Activated CD4-positive, alpha-beta T cell treated with anti-CD3 and anti-CD28 coated beads for 36 hours (primary cell): ENCODE data around the gene KCNE4. TPM values are rescaled to one million over a fixed set of nuclear protein-coding genes. Genes with fewer than 3 reads are reported as not detected.

Source experiments
- ATAC-seq: fragments of 200-7000 bp; cut with Tn5 transposase; one replicate; pipeline ENCODE4 v1.10.0; 2021; ENCODE audit warnings: mild to moderate bottlenecking, moderate library complexity
- CTCF ChIA-PET: fragments of 350-600 bp; sonication (Branson Sonifier 250); formaldehyde crosslinking; loops from one replicate; lab custom pipeline; 2021; ENCODE audit warnings: antibody characterized with exemption; lab: Charles Lee
- POLR2A ChIA-PET: fragments of 350-600 bp; sonication (Branson Sonifier 250); formaldehyde crosslinking; loops from one replicate; lab custom pipeline; 2021; ENCODE audit warnings: antibody characterized with exemption, inconsistent platforms; lab: Charles Lee
- DNase-seq: peaks from one replicate; pipeline ENCODE4 v3.0.0-alpha.2; 2020
- H3K27ac Mint-ChIP-seq: one replicate; pipeline ENCODE4 v1.8.0; 2021; ENCODE audit warnings: mixed read lengths
- H3K27me3 Mint-ChIP-seq: one replicate; pipeline ENCODE4 v1.8.0; 2021; ENCODE audit warnings: mixed read lengths
- H3K36me3 Mint-ChIP-seq: one replicate; pipeline ENCODE4 v1.8.0; 2021; ENCODE audit warnings: low read depth, mixed read lengths
- H3K4me1 Mint-ChIP-seq: one replicate; pipeline ENCODE4 v1.8.0; 2021; ENCODE audit warnings: mixed read lengths
- H3K4me3 Mint-ChIP-seq: one replicate; pipeline ENCODE4 v1.8.0; 2021; ENCODE audit warnings: mild to moderate bottlenecking, moderate library complexity, mixed read lengths
- H3K9me3 Mint-ChIP-seq: one replicate; pipeline ENCODE4 v1.8.0; 2021; ENCODE audit warnings: low read depth, mixed read lengths
- intact Hi-C, 2 experiments: fragments of 100-400 bp; cut with DNase I in 1 of 2; cut with micrococcal nuclease in 1 of 2; formaldehyde crosslinking; loops; one replicate each; pipeline versions ENCODE4 v1.14.2 to v1.15.1; 2022 to 2024; cut with DNase I, micrococcal nuclease
- total RNA-seq, 2 experiments: library from RNA; stranded (reverse); gene quantifications; one replicate each; pipeline ENCODE4 v1.2.3, GENCODE V29; 2021

The KCNE4 gene
- total RNA-seq, 2 experiments from 2014 or later = not detected

GRCh38 chr2:223042704-223043118 is 9.3 kb upstream of the KCNE4 start:
- ATAC-seq (no peak), DNase-seq (no peak)
- ChIA-PET POLR2A (no interaction called here), CTCF (no interaction called here)
- H3K27me3 Mint-ChIP-seq = peaks cover 10% of the 10 kb centered on the region
- no peaks in the 10 kb centered on the region for H3K9me3 Mint-ChIP-seq
- no peaks in the 10 kb centered on the region for H3K36me3 Mint-ChIP-seq
- intact Hi-C loops = no loop called here
- H3K4me3 Mint-ChIP-seq = no peak overlapping the region
- no peaks in the 10 kb centered on the region for H3K4me1 Mint-ChIP-seq
- H3K27ac Mint-ChIP-seq = no peak overlapping the region

DNA sequence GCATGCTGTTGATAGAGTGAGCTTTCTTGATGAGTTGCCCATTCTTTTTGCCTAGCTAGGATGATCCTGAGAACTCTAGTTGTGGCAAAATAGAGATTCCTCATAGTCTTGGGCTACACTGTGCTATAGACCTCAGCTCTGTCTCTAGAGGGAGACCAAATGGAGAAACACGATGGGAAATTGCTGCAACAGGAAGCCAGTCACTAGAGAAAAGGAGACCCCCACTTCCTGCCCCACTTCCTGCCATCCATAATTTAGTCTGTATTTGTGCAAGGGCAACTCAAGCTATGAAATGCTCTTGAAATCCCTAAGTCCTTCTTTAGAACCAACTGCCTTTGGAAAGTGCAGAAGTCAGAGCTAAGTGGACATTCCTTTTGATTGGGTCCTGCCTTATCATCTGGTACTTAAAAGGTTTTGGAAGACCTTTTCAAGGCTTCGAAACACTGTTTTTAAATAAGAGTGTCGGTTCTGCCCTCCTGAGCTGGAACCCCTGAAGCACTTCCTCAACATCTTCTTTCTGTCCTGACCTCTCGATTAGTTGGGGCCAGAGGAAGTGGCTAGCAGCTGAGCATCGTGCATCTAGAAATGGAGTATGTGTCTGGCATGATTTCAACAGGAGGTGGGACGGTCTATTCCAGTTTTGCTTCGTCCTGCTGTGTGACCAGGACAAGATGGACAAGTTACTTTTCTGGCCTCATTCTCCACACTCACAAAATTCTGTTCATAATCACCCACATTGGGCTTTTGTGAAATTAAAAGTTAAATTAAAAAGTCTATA is 8.6 kb upstream of the KCNE4 start:
- CTCF ChIA-PET = no interaction called here
- DNase-seq = no peak
- no peak for ATAC-seq
- no peak overlapping the region for H3K4me3 Mint-ChIP-seq
- H3K9me3 Mint-ChIP-seq = no peaks in the 10 kb centered on the region
- H3K27me3 Mint-ChIP-seq = peaks cover 10% of the 10 kb centered on the region
- H3K36me3 Mint-ChIP-seq = no peaks in the 10 kb centered on the region
- H3K4me1 Mint-ChIP-seq = no peaks in the 10 kb centered on the region
- intact Hi-C loops = no loop called here
- POLR2A ChIA-PET = no interaction called here
- no peak overlapping the region for H3K27ac Mint-ChIP-seq

DNA sequence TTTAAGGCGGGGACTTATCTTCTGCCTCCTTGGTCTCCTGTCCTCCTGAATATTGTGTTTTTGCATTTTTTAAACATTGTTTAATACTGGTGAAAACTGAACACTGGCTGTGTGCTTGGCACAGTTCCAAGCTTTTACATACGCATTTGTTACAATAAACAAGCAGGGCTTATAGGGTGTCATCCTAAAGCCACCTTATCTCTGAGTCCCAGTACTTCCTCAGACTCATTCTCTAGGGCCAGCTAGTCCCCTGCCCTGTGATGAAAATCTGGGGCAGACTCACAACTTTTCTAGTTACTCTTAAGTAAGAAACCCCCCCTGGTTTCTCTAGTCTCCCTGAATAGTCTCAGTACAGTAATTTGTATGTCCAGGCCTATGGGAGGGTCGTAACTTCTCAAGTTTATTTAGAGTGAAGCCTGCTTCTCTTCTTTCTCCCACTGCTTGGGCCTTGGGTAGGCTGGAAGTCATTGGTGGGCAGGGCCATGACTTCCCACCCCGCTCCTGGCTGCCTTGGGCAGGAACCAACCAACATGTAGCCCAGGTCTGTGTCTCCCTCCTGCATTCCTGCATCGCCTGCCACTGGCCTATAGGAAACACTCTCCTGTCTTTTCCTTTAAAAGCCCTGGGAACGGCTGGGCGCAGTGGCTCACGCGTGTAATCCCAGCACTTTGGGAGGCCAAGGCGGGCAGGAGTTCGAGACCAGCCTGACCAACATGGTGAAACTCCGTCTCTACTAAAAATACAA is 7.7 kb upstream of the KCNE4 start:
- CTCF ChIA-PET = no interaction called here
- intact Hi-C loops = no loop called here
- peaks cover 8% of the 10 kb centered on the region for H3K27me3 Mint-ChIP-seq
- DNase-seq (no peak), ATAC-seq (no peak)
- H3K4me3 Mint-ChIP-seq = no peak overlapping the region
- POLR2A ChIA-PET = no interaction called here
- no peaks in the 10 kb centered on the region for H3K4me1 Mint-ChIP-seq
- H3K9me3 Mint-ChIP-seq = no peaks in the 10 kb centered on the region
- no peaks in the 10 kb centered on the region for H3K36me3 Mint-ChIP-seq
- H3K27ac Mint-ChIP-seq = no peak overlapping the region

GRCh38 chr2:223044916-223045700 is 6.9 kb upstream of the KCNE4 start:
- ChIA-PET CTCF (no interaction called here), POLR2A (no interaction called here)
- Mint-ChIP-seq H3K9me3 (no peaks in the 10 kb centered on the region), H3K36me3 (no peaks in the 10 kb centered on the region), H3K4me1 (no peaks in the 10 kb centered on the region), H3K27ac (no peak overlapping the region), H3K27me3 (peaks cover 8% of the 10 kb centered on the region), H3K4me3 (no peak overlapping the region)
- DNase-seq (no peak), ATAC-seq (no peak)
- intact Hi-C loops = no loop called here

DNA sequence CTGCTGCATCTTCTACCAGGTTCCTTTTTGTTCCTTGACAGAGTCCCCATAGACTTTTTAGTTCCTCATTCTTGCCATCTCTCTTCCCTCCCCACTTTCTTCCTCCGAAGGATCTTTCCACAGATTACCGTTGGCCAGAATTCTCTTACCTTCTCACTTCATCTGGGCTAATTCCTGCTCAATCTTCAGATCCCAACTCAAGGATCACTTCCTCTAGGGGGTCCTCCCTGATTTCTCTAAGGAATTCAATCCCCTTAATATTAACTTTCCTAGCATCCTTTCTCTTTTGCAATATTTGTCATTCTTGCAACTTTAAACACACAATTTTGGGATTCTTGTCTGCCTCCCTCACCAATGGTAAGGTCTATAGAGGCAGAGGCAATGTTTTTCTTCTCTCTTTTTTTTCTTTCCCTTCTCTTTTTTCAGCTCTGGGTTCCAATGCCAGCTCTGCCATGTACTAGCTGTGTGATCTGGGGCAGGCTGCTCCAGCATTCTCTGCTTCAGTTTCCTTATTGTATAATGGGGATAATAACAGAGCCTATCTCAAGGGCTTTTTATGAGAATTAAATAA is 5.4 kb upstream of the KCNE4 start:
- peaks cover 11% of the 10 kb centered on the region for H3K27me3 Mint-ChIP-seq
- ATAC-seq = no peak
- intact Hi-C loops = no loop called here
- no peaks in the 10 kb centered on the region for H3K9me3 Mint-ChIP-seq
- DNase-seq = no peak
- H3K4me3 Mint-ChIP-seq = no peak overlapping the region
- no peaks in the 10 kb centered on the region for H3K4me1 Mint-ChIP-seq
- no peaks in the 10 kb centered on the region for H3K36me3 Mint-ChIP-seq
- no peak overlapping the region for H3K27ac Mint-ChIP-seq
- ChIA-PET POLR2A (no interaction called here), CTCF (no interaction called here)

- no peaks in the 10 kb centered on the region for H3K36me3 Mint-ChIP-seq
- H3K9me3 Mint-ChIP-seq = no peaks in the 10 kb centered on the region
- CTCF ChIA-PET = no interaction called here
- H3K4me3 Mint-ChIP-seq = no peak overlapping the region
- intact Hi-C loops = no loop called here
- H3K4me1 Mint-ChIP-seq = no peaks in the 10 kb centered on the region
- POLR2A ChIA-PET = no interaction called here
- DNase-seq = no peak
- H3K27ac Mint-ChIP-seq = no peak overlapping the region
- ATAC-seq = no peak
- peaks cover 11% of the 10 kb centered on the region for H3K27me3 Mint-ChIP-seq
These were observed 4.7 kb upstream of the KCNE4 start for GRCh38 chr2:223047260-223047761.

- ChIA-PET POLR2A (no interaction called here), CTCF (no interaction called here)
- no peaks in the 10 kb centered on the region for H3K9me3 Mint-ChIP-seq
- H3K4me3 Mint-ChIP-seq = no peak overlapping the region
- ATAC-seq = no peak
- no peak for DNase-seq
- H3K27me3 Mint-ChIP-seq = peaks cover 11% of the 10 kb centered on the region
- no peak overlapping the region for H3K27ac Mint-ChIP-seq
- H3K4me1 Mint-ChIP-seq = no peaks in the 10 kb centered on the region
- intact Hi-C loops = no loop called here
- no peaks in the 10 kb centered on the region for H3K36me3 Mint-ChIP-seq
These were observed 3.5 kb upstream of the KCNE4 start for GRCh38 chr2:223048519-223048918.

DNA sequence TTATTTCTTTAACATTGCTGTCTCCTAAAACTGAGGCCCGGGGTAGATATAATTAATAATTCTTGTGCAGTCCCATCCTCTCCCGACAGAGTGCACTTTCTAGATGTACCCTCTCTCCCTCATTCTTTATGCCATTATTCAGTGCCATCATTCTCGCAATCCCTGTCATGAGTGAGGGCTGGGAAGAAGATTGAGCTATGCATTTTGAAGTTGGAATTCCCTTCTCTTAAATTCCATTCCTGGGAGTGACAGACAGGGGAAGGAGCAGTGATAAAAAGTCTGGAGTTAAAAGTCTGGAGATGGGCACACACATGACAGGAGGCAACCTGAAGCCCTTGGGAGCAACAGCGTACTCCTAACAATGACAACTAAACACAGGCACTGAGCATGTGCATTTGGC is 2.6 kb upstream of the KCNE4 start:
- Mint-ChIP-seq H3K27me3 (peaks cover 11% of the 10 kb centered on the region), H3K4me1 (no peaks in the 10 kb centered on the region), H3K36me3 (no peaks in the 10 kb centered on the region), H3K27ac (no peak overlapping the region), H3K9me3 (no peaks in the 10 kb centered on the region), H3K4me3 (no peak overlapping the region)
- CTCF ChIA-PET = no interaction called here
- no peak for DNase-seq
- POLR2A ChIA-PET = no interaction called here
- intact Hi-C loops = no loop called here
- no peak for ATAC-seq

GRCh38 chr2:223050188-223050587 is 1.8 kb upstream of the KCNE4 start:
- no peak for ATAC-seq
- ChIA-PET CTCF (no interaction called here), POLR2A (no interaction called here)
- Mint-ChIP-seq H3K36me3 (no peaks in the 10 kb centered on the region), H3K27ac (no peak overlapping the region), H3K27me3 (peaks cover 11% of the 10 kb centered on the region), H3K4me1 (no peaks in the 10 kb centered on the region), H3K9me3 (no peaks in the 10 kb centered on the region), H3K4me3 (no peak overlapping the region)
- intact Hi-C loops = no loop called here
- DNase-seq = no peak

- ChIA-PET POLR2A (no interaction called here), CTCF (interaction anchor here (0.6 kb wide), 2 partner anchors 88 to 712 kb away, joined by 3 read pairs; no protein-coding TSS in a partner anchor)
- intact Hi-C loops = no loop called here
- Mint-ChIP-seq H3K4me3 (no peak overlapping the region), H3K4me1 (no peaks in the 10 kb centered on the region), H3K36me3 (no peaks in the 10 kb centered on the region), H3K9me3 (no peaks in the 10 kb centered on the region), H3K27me3 (peaks cover 11% of the 10 kb centered on the region), H3K27ac (no peak overlapping the region)
- ATAC-seq = no peak
- DNase-seq = no peak
These were observed 988 bp upstream of the KCNE4 start for GRCh38 chr2:223050900-223051504.
